ENCODE results near the gene TMEM184C. TPM values are rescaled to one million over a fixed set of nuclear protein-coding genes. Genes with fewer than 3 reads are reported as not detected.

Gene TMEM184C
- total and polyA plus RNA-seq, 2 donors (not counting 1 experiment from before 2014, with no cell fraction given): 4.9 to 27.5 TPM

GRCh38 chr4:147628415-147628814 lies 11.2 kb downstream of the TMEM184C start:
- Histone ChIP-seq H2AFZ (ENCODE audit: insufficient read depth, low read depth, low read length, poor library complexity, severe bottlenecking) (no peak overlapping the region), H3K4me2 (replicated peaks; ENCODE audit: low read depth, low read length, poor library complexity, severe bottlenecking) (no peak overlapping the region), H3K9me3 (ENCODE audit: control extremely low read depth in 1 of 3, control insufficient read depth in 2 of 3, insufficient read depth in 1 of 3, low read length in 2 of 3) (no peaks in the 10 kb centered on the region), H3K27me3 (replicated peaks in 1 of 4; ENCODE audit: control extremely low read depth in 1 of 4, control insufficient read depth in 3 of 4, insufficient read depth in 4 of 4, low read length in 3 of 4) (no peaks in the 10 kb centered on the region), H3K79me2 (ENCODE audit: control insufficient read depth, insufficient read depth, low read length) (peaks cover 6% of the 10 kb centered on the region), H3K36me3 (replicated peaks in 1 of 2; ENCODE audit: control extremely low read depth in 1 of 2, control insufficient read depth in 1 of 2, extremely low read depth in 1 of 2, insufficient read depth in 2 of 2, low read length in 1 of 2) (peaks cover 9 to 67% of the 10 kb centered on the region in 2 experiments), H3K9ac (ENCODE audit: low read length) (no peak overlapping the region), H3K4me3 (ENCODE audit: control extremely low read depth in 1 of 5, extremely low read depth in 1 of 5, insufficient read depth in 1 of 5, low read depth in 2 of 5, low read length in 4 of 5) (no peak overlapping the region), H4K20me1 (ENCODE audit: control insufficient read depth, insufficient read depth, low read length, poor library complexity, severe bottlenecking) (no peaks in the 10 kb centered on the region), H3K4me1 (ENCODE audit: control insufficient read depth in 2 of 2, insufficient read depth in 2 of 2, low read length in 2 of 2) (no peaks in the 10 kb centered on the region), H3K27ac (ENCODE audit: low read length in 2 of 2) (no peak overlapping the region)
- Mint-ChIP-seq H3K27me3 (no peaks in the 10 kb centered on the region), H3K4me3 (no peak overlapping the region), H3K27ac (no peak overlapping the region), H3K9me3 (ENCODE audit: insufficient read depth) (no peaks in the 10 kb centered on the region), H3K4me1 (no peaks in the 10 kb centered on the region)
- ChIA-PET POLR2A (no interaction called here), CTCF (no interaction called here)
- ATAC-seq (ENCODE audit: low read depth) (no peak), DNase-seq (no peak)
- TF ChIP-seq EZH2 (IDR thresholded peaks at IDR 0.05; ENCODE audit: borderline replicate concordance, insufficient read depth, low read depth, low read length, poor library complexity, severe bottlenecking) (no peak), CTCF (IDR thresholded peaks at IDR 0.05) (no peak)
- intact Hi-C loops (cut with micrococcal nuclease): no loop called here
- WGBS (ENCODE audit: insufficient coverage): no CpG with 5 or more reads among the region's 3 CpGs

- Histone ChIP-seq H3K4me2 (replicated peaks; ENCODE audit: low read depth, low read length, poor library complexity, severe bottlenecking) (no peak overlapping the region), H3K9ac (ENCODE audit: low read length) (no peak overlapping the region), H4K20me1 (ENCODE audit: control insufficient read depth, insufficient read depth, low read length, poor library complexity, severe bottlenecking) (no peaks in the 10 kb centered on the region), H3K9me3 (ENCODE audit: control extremely low read depth in 1 of 3, control insufficient read depth in 2 of 3, insufficient read depth in 1 of 3, low read length in 2 of 3) (no peaks in the 10 kb centered on the region), H3K27ac (ENCODE audit: low read length in 2 of 2) (no peak overlapping the region), H3K4me3 (ENCODE audit: control extremely low read depth in 1 of 5, extremely low read depth in 1 of 5, insufficient read depth in 1 of 5, low read depth in 2 of 5, low read length in 4 of 5) (no peak overlapping the region), H3K4me1 (ENCODE audit: control insufficient read depth in 2 of 2, insufficient read depth in 2 of 2, low read length in 2 of 2) (no peaks in the 10 kb centered on the region), H2AFZ (ENCODE audit: insufficient read depth, low read depth, low read length, poor library complexity, severe bottlenecking) (no peak overlapping the region), H3K27me3 (replicated peaks in 1 of 4; ENCODE audit: control extremely low read depth in 1 of 4, control insufficient read depth in 3 of 4, insufficient read depth in 4 of 4, low read length in 3 of 4) (no peaks in the 10 kb centered on the region), H3K79me2 (ENCODE audit: control insufficient read depth, insufficient read depth, low read length) (peaks cover 4% of the 10 kb centered on the region), H3K36me3 (replicated peaks in 1 of 2; ENCODE audit: control extremely low read depth in 1 of 2, control insufficient read depth in 1 of 2, extremely low read depth in 1 of 2, insufficient read depth in 2 of 2, low read length in 1 of 2) (peaks cover 13 to 73% of the 10 kb centered on the region in 2 experiments)
- no CpG with 5 or more reads among the region's 1 CpG for WGBS (ENCODE audit: insufficient coverage)
- ChIA-PET POLR2A (no interaction called here), CTCF (no interaction called here)
- no peaks in the 10 kb centered on the region for H3K9me3 Mint-ChIP-seq (ENCODE audit: insufficient read depth)
- no peak for TF ChIP-seq EZH2 (IDR thresholded peaks at IDR 0.05; ENCODE audit: borderline replicate concordance, insufficient read depth, low read depth, low read length, poor library complexity, severe bottlenecking)
- TF ChIP-seq CTCF (IDR thresholded peaks at IDR 0.05): no peak
- intact Hi-C loops (cut with micrococcal nuclease): no loop called here
- H3K27me3 Mint-ChIP-seq: no peaks in the 10 kb centered on the region
- H3K4me1 Mint-ChIP-seq: no peaks in the 10 kb centered on the region
- DNase-seq (no peak), ATAC-seq (ENCODE audit: low read depth) (no peak)
- no peak overlapping the region for H3K4me3 Mint-ChIP-seq
- no peak overlapping the region for H3K27ac Mint-ChIP-seq
Observed at GRCh38 chr4:147629783-147630730, 12.9 kb downstream of the TMEM184C start.

All from B cell (primary cell).